Tibial artery (tissue), 4 donors: ENCODE data around the gene NGFR.
A peak's percentile ranks its signal among the peaks of the same experiment; 100 is the strongest.

ENCODE experiments used
- DNase-seq, 2 donors: peaks; one replicate each; pipeline ENCODE4 v3.0.0-alpha.2; 2019
- H3K27ac ChIP-seq, 2 donors: fragments of 200-600 bp; sonication (generic) in 1 of 2; 1 replicate in 1 of 2; 2 replicates in 1 of 2; pipeline ENCODE4 v1.5.1; 2018 to 2019; ENCODE audit warnings: mild to moderate bottlenecking in 1 of 2
- H3K27me3 ChIP-seq, 2 donors: fragments of 200-600 bp; sonication (generic) in 1 of 2; one replicate each; pipeline versions ENCODE4 v1.5.1 to v1.6.0; 2016 to 2019
- H3K36me3 ChIP-seq, 3 donors: fragments of 200-600 bp; sonication (generic) in 2 of 3; one replicate each; pipeline ENCODE4 v1.5.1; 2016 to 2019; ENCODE audit warnings: mild to moderate bottlenecking in 2 of 3
- H3K4me1 ChIP-seq, 4 donors: fragments of 200-600 bp; sonication (generic) in 2 of 4; 1 replicate in 3 of 4; 2 replicates in 1 of 4; pipeline ENCODE4 v1.5.1; 2016 to 2019
- H3K4me3 ChIP-seq, 2 donors: fragments of 200-600 bp; sonication (generic) in 1 of 2; 1 replicate in 1 of 2; 2 replicates in 1 of 2; pipeline ENCODE4 v1.5.1; 2018 to 2019; ENCODE audit warnings: mild to moderate bottlenecking in 2 of 2
- H3K9me3 ChIP-seq, 3 donors: fragments of 200-600 bp; sonication (generic) in 1 of 3; one replicate each; pipeline ENCODE4 v1.5.1; 2016 to 2019
- intact Hi-C: fragments of 100-400 bp; cut with DNase I; formaldehyde crosslinking; loops from one replicate; pipeline ENCODE4 v1.15.0; 2023; ENCODE audit warnings: low total_unique reads
- TF ChIP-seq, protein P1 (sequence below), 2 experiments: fragments of 200-600 bp in 1 of 2; fragments of 450-650 bp in 1 of 2; IDR thresholded peaks; one replicate each; pipeline ENCODE4 v1.5.1; 2017 to 2019; ENCODE audit warnings: antibody characterized with exemption in 2 of 2, mild to moderate bottlenecking in 1 of 2, moderate library complexity in 1 of 2

The NGFR gene

DNA sequence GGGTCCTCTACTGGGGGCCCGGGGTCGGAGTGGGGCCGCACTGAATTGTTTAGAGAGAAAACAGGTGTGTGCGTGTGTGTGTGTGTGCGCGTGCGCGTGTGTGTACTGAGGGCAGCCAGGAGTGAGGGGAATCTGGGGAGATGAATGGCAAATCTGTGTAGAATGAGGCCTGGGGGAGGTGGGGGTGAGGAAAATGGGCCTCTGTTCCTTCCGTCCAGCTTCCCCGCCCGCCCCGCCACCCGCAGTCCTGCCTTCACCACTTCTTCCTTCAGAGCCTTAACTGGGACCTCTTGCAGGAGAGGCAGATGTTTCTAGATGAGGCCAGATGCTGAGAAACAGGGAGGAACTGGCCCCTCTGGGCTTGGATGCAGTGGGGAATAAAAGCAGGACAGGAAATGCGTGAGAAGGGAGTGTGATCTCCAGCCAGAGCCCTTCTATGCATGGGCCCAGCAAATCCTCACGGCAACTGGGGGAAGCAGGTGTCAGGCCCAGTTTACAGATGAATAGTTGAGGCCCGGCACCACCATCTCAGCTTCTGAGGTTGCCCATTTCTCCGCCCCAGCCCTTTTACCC lies 29.7 kb upstream of the NGFR start:
- TF ChIP-seq, protein P1, sequence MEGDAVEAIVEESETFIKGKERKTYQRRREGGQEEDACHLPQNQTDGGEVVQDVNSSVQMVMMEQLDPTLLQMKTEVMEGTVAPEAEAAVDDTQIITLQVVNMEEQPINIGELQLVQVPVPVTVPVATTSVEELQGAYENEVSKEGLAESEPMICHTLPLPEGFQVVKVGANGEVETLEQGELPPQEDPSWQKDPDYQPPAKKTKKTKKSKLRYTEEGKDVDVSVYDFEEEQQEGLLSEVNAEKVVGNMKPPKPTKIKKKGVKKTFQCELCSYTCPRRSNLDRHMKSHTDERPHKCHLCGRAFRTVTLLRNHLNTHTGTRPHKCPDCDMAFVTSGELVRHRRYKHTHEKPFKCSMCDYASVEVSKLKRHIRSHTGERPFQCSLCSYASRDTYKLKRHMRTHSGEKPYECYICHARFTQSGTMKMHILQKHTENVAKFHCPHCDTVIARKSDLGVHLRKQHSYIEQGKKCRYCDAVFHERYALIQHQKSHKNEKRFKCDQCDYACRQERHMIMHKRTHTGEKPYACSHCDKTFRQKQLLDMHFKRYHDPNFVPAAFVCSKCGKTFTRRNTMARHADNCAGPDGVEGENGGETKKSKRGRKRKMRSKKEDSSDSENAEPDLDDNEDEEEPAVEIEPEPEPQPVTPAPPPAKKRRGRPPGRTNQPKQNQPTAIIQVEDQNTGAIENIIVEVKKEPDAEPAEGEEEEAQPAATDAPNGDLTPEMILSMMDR (IDR thresholded peaks at IDR 0.05) = no peak
- Histone ChIP-seq H3K9me3 (peaks cover 0 to 8% (median 0%) of the 10 kb centered on the region in 3 donors), H3K27ac (no peak overlapping the region), H3K36me3 (no peaks in the 10 kb centered on the region), H3K27me3 (peaks cover 0 to 76% of the 10 kb centered on the region in 2 donors), H3K4me1 (peaks cover 0 to 7% (median 6%) of the 10 kb centered on the region in 4 donors), H3K4me3 (no peak overlapping the region)
- intact Hi-C loops = no loop called here
- DNase-seq = no peak

DNA sequence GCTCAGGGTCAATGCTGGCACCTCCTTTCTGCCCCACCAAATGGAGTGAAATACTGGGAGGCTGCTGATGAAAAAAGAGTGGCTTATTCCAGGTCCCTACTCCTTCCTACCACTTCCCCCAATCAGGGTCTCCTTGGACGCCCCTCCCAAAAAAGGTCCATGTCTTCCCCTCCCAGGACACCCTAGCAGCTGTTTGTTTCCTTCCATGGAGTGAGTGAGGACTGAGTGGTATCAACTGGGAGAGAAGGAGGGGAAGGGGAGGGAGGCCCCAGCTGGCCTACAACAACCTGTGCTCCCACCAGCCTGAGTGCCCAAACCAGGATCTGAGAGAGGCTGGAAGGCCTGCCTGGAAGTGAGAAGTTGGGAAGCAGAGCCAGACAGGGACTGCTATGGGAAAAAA lies 28.7 kb upstream of the NGFR start:
- peaks cover 0 to 8% (median 0%) of the 10 kb centered on the region in 3 donors for H3K9me3 ChIP-seq
- no peak overlapping the region for H3K4me3 ChIP-seq
- TF ChIP-seq, protein P1 (IDR thresholded peaks at IDR 0.05) = no peak
- H3K4me1 ChIP-seq = peaks cover 0 to 11% (median 7%) of the 10 kb centered on the region in 4 donors
- intact Hi-C loops = no loop called here
- H3K36me3 ChIP-seq = no peaks in the 10 kb centered on the region
- H3K27me3 ChIP-seq = peaks cover 0 to 76% of the 10 kb centered on the region in 2 donors
- DNase-seq = no peak
- H3K27ac ChIP-seq = no peak overlapping the region

GRCh38 chr17:49467175-49467574 lies 27.9 kb upstream of the NGFR start:
- Histone ChIP-seq H3K27ac (no peak overlapping the region), H3K4me3 (no peak overlapping the region), H3K36me3 (no peaks in the 10 kb centered on the region), H3K27me3 (peaks cover 0 to 78% of the 10 kb centered on the region in 2 donors), H3K9me3 (peaks cover 0 to 8% (median 0%) of the 10 kb centered on the region in 3 donors), H3K4me1 (peaks cover 0 to 11% (median 7%) of the 10 kb centered on the region in 4 donors)
- no peak for DNase-seq
- intact Hi-C loops = no loop called here
- TF ChIP-seq, protein P1 (IDR thresholded peaks at IDR 0.05) = no peak

DNA sequence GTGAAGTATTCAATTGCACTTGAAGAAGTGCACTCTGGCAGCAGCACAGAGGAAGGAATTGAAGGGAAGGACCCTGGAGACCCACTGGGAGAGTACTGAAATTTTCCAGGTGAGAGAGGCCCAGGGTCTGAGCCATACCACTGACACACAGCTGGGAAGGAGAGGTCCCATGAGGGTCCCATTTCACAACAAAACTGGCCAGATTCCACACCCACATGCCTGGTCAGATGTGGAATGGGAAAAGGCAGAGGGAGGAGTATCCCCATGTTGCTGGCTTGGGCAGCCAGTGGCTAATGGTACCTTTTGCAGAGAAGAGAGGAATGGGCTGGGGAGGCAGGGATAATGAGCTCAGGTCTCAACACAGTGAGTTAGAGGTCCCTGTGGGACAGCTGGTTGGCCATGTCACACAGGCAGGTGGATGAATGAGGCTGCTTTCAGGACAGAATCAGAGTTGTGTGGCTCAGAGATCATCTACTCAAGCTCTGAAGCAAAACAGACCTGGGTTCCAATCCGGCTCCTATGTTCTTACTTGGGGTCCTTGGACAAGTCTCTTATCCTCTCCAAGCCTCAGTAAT lies 26.2 kb upstream of the NGFR start:
- no peak overlapping the region for H3K4me3 ChIP-seq
- H3K9me3 ChIP-seq = peaks cover 0 to 4% (median 0%) of the 10 kb centered on the region in 3 donors

DNA sequence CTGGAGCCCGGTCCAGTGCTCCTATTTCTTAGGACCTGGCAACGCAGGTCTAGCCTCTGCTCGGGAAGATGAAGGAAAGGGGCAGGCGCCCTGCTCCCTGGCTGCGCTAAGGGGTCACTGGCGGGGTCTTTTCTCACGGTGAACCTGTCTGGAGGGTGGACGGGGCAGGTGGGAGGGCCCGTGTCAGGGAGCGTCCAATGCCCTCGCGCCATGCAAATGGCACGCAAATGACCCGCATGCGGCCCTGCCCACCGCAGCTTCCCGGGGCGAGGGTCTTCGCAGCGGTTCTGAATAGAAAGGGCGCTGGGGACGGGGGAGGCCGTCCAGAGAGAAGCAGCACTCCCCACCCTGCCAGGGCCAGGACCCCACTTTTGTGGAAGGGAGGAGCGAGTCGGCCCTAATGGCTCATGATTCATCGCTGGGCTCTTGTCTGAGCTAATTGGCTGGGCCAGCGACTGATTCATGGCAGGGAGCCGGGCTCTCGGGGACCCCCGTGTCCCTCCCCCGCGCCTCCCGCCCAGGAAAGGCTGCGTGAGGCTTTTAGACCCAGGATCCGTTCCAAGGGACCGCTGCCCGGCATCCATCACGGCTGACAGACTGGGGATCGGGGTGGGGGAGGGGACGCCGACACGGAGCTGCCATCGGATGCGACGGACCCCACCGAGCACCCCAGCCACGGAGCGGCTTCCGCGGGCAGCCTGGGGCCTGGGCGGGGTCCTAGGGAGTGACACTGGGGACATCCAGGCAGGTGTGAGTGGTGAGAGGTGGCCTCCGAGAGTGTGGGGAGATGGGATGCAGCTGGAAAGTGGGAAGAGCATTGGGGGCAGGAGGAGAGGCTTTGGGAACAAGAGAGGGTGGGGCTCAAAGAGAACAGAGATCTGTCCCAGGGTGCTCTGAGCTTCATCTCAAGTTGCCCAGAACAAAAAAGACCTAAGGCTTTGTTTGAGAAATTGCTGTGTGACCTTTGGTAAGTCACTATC lies 25.0 kb upstream of the NGFR start:
- Histone ChIP-seq H3K9me3 (no peaks in the 10 kb centered on the region), H3K4me3 (no peak overlapping the region), H3K36me3 (no peaks in the 10 kb centered on the region), H3K4me1 (peaks cover 0 to 11% (median 7%) of the 10 kb centered on the region in 4 donors), H3K27me3 (peaks cover 0 to 77% of the 10 kb centered on the region in 2 donors), H3K27ac (no peak overlapping the region)
- intact Hi-C loops = no loop called here
- DNase-seq = no peak
- TF ChIP-seq, protein P1 (IDR thresholded peaks at IDR 0.05) = no peak

More for the DNA sequence above, 26.2 kb upstream of the NGFR start:
- TF ChIP-seq, protein P1 (IDR thresholded peaks at IDR 0.05) = no peak
- Histone ChIP-seq H3K27me3 (peaks cover 0 to 78% of the 10 kb centered on the region in 2 donors), H3K4me1 (peaks cover 0 to 11% (median 7%) of the 10 kb centered on the region in 4 donors), H3K27ac (no peak overlapping the region), H3K36me3 (no peaks in the 10 kb centered on the region)
- DNase-seq = peak in 1 of 2 donors; percentile 37
- intact Hi-C loops = no loop called here
